Endodermal cell (in vitro differentiated cells): ENCODE results near the gene MED22. TPM values are rescaled to one million over a fixed set of nuclear protein-coding genes. Genes with fewer than 3 reads are reported as not detected.
"Not testable (repeated sequence)": the region's sequence is repeated elsewhere in the genome, so short reads cannot be mapped to it uniquely, and the experiment has no call there.

Source experiments
- DNase-seq: peaks from one replicate; pipeline ENCODE4 v3.0.0-alpha.2; 2017
- H3K27ac ChIP-seq: 2 replicates; pipeline ENCODE4 v1.5.1; 2013; ENCODE audit warnings: mild to moderate bottlenecking, low read depth, low read length, moderate library complexity
- H3K27me3 ChIP-seq: 2 replicates; pipeline ENCODE4 v1.6.1; 2013; ENCODE audit warnings: mild to moderate bottlenecking, low read length, moderate library complexity; ENCODE audit not compliant: insufficient read depth, control insufficient read depth, poor library complexity, severe bottlenecking
- H3K36me3 ChIP-seq: 2 replicates; pipeline ENCODE4 v1.7.0; 2013; ENCODE audit warnings: mild to moderate bottlenecking, low read length, moderate library complexity; ENCODE audit not compliant: control insufficient read depth, insufficient read depth
- H3K4me1 ChIP-seq: one replicate; pipeline ENCODE4 v1.7.0; 2013; ENCODE audit warnings: low read length; ENCODE audit not compliant: control insufficient read depth, insufficient read depth
- H3K4me3 ChIP-seq: 2 replicates; pipeline ENCODE4 v1.5.1; 2013; ENCODE audit warnings: mild to moderate bottlenecking, low read length, moderate library complexity
- H3K9ac ChIP-seq: 2 replicates; pipeline ENCODE4 v1.6.1; 2013; ENCODE audit warnings: mild to moderate bottlenecking, low read length, moderate library complexity; ENCODE audit not compliant: poor library complexity, severe bottlenecking; ENCODE audit errors: extremely low read depth
- H3K9me3 ChIP-seq: 2 replicates; pipeline ENCODE4 v1.6.1; 2013; ENCODE audit warnings: mild to moderate bottlenecking, low read length, moderate library complexity; ENCODE audit not compliant: control insufficient read depth
- H3K27ac Mint-ChIP-seq: 2 replicates; pipeline ENCODE4 v1.8.0; 2020; ENCODE audit warnings: mixed read lengths
- H3K27me3 Mint-ChIP-seq: 2 replicates; pipeline ENCODE4 v1.8.0; 2021; ENCODE audit warnings: mild to moderate bottlenecking, mixed read lengths; ENCODE audit not compliant: insufficient read depth
- H3K36me3 Mint-ChIP-seq: 2 replicates; pipeline ENCODE4 v1.8.0; 2020; ENCODE audit warnings: low read depth, mixed read lengths
- H3K4me1 Mint-ChIP-seq: 2 replicates; pipeline ENCODE4 v1.8.0; 2020; ENCODE audit warnings: mixed read lengths
- H3K4me3 Mint-ChIP-seq: 2 replicates; pipeline ENCODE4 v1.8.0; 2020; ENCODE audit warnings: mild to moderate bottlenecking, moderate library complexity, mixed read lengths
- H3K9me3 Mint-ChIP-seq: 2 replicates; pipeline ENCODE4 v1.8.0; 2020; ENCODE audit warnings: mild to moderate bottlenecking, mixed read lengths
- CTCF ChIP-seq: fragments of 200-600 bp; sonication (generic); conservative IDR thresholded peaks from 2 replicates; pipeline ENCODE4 v1.5.0; 2021; ENCODE audit warnings: antibody characterized with exemption, mild to moderate bottlenecking
- WGBS, 2 experiments: methylation state at CpG; one replicate each; pipeline versions ENCODE4 v1.1.5 to v1.1.7; 2013; ENCODE audit warnings: missing lambda C conversion rate in 2 of 2, mixed read lengths in 1 of 2; ENCODE audit not compliant: insufficient coverage in 1 of 2, insufficient read length in 1 of 2; 5-methylcytosine and 5-hydroxymethylcytosine counted together
- total RNA-seq, 2 donors: library from RNA; stranded (reverse); fragmentation: NEBNext Ultra II Directional in 1 of 2; extraction: Animal tissue kit (Norgen Biotek cat#: 25700) in 1 of 2; gene quantifications; 2 replicates in 1 of 2; 3 replicates in 1 of 2; pipeline ENCODE4 v1.2.1, GENCODE V29; 2021

Gene MED22
- total RNA-seq, 2 donors from 2014 or later: 54.6 to 57.3 TPM

GRCh38 chr9:133329306-133330156 is 18.4 kb downstream of the MED22 start:
- not testable (repeated sequence) for H3K27ac ChIP-seq, H3K4me3 ChIP-seq, H3K27me3 ChIP-seq, H3K4me1 ChIP-seq, H3K4me1 Mint-ChIP-seq, H3K9me3 ChIP-seq, H3K9ac ChIP-seq, H3K4me3 Mint-ChIP-seq, H3K27ac Mint-ChIP-seq
- WGBS, 2 experiments: 62 to 90% methylated on average over 8 to 20 of the region's 21 CpGs
- H3K36me3 ChIP-seq: peaks cover 39% of the 10 kb centered on the region
- peak; percentile 83 for TF ChIP-seq CTCF
- Mint-ChIP-seq H3K27me3 (peaks cover 13% of the 10 kb centered on the region), H3K9me3 (peaks cover 33% of the 10 kb centered on the region), H3K36me3 (peaks cover 45% of the 10 kb centered on the region)
- DNase-seq: peak; percentile 65

DNA sequence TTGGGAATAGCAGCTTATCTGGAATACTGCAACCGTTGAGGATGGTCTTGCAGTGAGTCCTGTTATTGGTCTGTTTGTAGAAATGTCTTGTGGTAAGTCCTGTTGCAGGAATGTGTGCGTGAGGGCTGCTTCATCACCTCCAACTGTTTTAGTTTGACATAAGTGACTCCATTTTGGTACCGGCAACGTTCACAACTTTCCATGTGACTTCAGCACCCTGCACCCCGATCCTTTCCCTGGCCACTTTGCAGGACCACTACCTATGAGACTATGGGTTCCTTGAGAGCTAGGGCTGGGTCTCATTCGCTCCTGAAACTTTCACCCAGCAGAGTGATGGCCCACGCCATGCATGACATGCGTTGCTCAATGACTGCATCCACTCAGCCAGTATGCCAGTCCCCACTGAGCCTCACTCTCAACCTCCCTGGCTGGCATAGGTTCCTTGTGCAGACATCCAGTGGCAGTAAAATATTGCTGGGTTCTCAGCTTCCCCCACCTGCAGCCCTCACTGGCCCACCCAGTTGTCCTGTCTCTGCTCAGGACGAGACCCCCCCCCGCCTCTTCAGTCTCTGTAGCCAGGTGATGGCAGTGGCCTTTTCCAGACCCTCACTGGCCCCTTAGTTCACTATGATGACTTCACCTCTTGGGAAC is 20.0 kb downstream of the MED22 start:
- no peak for TF ChIP-seq CTCF
- Histone ChIP-seq H3K4me3 (no peak overlapping the region), H3K9me3 (peaks cover 6% of the 10 kb centered on the region), H3K27ac (no peak overlapping the region), H3K4me1 (no peaks in the 10 kb centered on the region), H3K9ac (no peak overlapping the region), H3K36me3 (peaks cover 25% of the 10 kb centered on the region), H3K27me3 (no peaks in the 10 kb centered on the region)
- peaks cover 32% of the 10 kb centered on the region for H3K36me3 Mint-ChIP-seq
- DNase-seq: no peak
- no peak overlapping the region for H3K4me3 Mint-ChIP-seq
- H3K4me1 Mint-ChIP-seq: no peaks in the 10 kb centered on the region
- peaks cover 47% of the 10 kb centered on the region for H3K9me3 Mint-ChIP-seq
- peaks cover 21% of the 10 kb centered on the region for H3K27me3 Mint-ChIP-seq
- H3K27ac Mint-ChIP-seq: no peak overlapping the region
- WGBS, 2 experiments: 92 to 99% methylated on average over 8 to 10 of the region's 10 CpGs

GRCh38 chr9:133327021-133327420 is 20.9 kb downstream of the MED22 start:
- WGBS, 2 experiments: 60 to 91% methylated on average over 1 to 6 of the region's 6 CpGs
- H3K9me3 ChIP-seq, DNase-seq, H3K4me1 ChIP-seq, H3K27me3 ChIP-seq, H3K4me1 Mint-ChIP-seq, H3K27ac ChIP-seq, H3K27ac Mint-ChIP-seq, H3K4me3 Mint-ChIP-seq, H3K9ac ChIP-seq, H3K4me3 ChIP-seq: not testable (repeated sequence)
- Mint-ChIP-seq H3K9me3 (peaks cover 47% of the 10 kb centered on the region), H3K27me3 (peaks cover 21% of the 10 kb centered on the region), H3K36me3 (peaks cover 23% of the 10 kb centered on the region)
- H3K36me3 ChIP-seq: peaks cover 16% of the 10 kb centered on the region
